OCI-LY3 (cell line): ENCODE data around the gene AGPAT3.

Experiments
- EZH2phosphoT487 ChIP-seq: fragments of 200-600 bp; shearing (Covaris generic); IDR thresholded peaks from 2 replicates; pipeline ENCODE4 v1.6.1; 2018; ENCODE audit warnings: antibody characterized with exemption, mixed run types, low read depth
- TF ChIP-seq, protein P1 (sequence below): fragments of 200-600, 300-600 bp; sonication (generic); IDR thresholded peaks from 2 replicates; pipeline ENCODE4 v1.5.1; 2014; ENCODE audit warnings: antibody characterized with exemption, low read length, low read depth

DNA sequence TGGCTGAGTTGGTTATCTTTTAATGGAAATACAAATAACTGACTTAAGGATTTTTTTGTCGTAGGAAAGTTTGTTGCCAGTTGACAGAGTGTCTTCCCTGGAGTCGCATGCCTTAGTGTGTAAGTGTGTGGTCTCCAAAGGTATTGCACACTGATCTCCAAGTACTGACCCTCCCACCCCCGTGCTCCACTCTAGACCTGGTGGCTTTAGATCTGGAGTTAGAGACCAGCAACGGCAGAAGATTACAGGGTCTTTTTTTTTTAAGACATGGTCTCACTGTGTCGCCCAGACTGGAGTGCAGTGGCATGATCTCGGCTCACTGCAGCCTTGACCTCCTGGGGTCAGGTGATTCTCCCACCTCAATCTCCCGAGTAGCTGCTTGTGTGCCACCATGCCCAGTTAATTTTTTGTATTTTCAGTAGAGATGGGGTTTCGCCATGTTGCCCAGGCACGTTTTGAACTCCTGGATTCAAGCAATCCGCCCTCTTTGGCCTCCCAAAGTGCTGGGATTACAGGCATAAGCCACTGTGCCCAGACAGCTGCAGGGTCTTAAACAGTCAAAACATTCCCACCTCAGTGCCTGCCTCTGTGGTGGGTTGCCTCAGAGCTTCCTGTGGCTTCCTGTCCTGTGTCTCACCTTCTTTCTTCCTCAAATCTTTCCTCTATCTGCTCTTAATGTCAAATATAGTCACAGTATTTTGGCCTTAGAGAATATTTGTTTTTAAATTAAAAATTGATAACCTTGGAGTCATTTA lies 154.0 kb downstream of the AGPAT3 start:
- TF ChIP-seq, protein P1, sequence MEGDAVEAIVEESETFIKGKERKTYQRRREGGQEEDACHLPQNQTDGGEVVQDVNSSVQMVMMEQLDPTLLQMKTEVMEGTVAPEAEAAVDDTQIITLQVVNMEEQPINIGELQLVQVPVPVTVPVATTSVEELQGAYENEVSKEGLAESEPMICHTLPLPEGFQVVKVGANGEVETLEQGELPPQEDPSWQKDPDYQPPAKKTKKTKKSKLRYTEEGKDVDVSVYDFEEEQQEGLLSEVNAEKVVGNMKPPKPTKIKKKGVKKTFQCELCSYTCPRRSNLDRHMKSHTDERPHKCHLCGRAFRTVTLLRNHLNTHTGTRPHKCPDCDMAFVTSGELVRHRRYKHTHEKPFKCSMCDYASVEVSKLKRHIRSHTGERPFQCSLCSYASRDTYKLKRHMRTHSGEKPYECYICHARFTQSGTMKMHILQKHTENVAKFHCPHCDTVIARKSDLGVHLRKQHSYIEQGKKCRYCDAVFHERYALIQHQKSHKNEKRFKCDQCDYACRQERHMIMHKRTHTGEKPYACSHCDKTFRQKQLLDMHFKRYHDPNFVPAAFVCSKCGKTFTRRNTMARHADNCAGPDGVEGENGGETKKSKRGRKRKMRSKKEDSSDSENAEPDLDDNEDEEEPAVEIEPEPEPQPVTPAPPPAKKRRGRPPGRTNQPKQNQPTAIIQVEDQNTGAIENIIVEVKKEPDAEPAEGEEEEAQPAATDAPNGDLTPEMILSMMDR = no peak
- TF ChIP-seq EZH2phosphoT487 = no peak
